ENCODE measurements around the gene PARVB.

- no peak for TF ChIP-seq CTCF (IDR thresholded peaks at IDR 0.05)
- TF ChIP-seq POLR2A (IDR thresholded peaks at IDR 0.05): no peak
Observed at GRCh38 chr22:44050766-44051355, 26.8 kb downstream of the PARVB start.

Data from esophagus squamous epithelium (tissue), 4 donors.